Hypothalamus (tissue), 51 donors: ENCODE data around the gene SLITRK4.

Experiments
- DNase-seq, 51 donors: peaks; one replicate each; lab custom pipeline; 2025; lab: John Stamatoyannopoulos, UW

The SLITRK4 gene, protein sequence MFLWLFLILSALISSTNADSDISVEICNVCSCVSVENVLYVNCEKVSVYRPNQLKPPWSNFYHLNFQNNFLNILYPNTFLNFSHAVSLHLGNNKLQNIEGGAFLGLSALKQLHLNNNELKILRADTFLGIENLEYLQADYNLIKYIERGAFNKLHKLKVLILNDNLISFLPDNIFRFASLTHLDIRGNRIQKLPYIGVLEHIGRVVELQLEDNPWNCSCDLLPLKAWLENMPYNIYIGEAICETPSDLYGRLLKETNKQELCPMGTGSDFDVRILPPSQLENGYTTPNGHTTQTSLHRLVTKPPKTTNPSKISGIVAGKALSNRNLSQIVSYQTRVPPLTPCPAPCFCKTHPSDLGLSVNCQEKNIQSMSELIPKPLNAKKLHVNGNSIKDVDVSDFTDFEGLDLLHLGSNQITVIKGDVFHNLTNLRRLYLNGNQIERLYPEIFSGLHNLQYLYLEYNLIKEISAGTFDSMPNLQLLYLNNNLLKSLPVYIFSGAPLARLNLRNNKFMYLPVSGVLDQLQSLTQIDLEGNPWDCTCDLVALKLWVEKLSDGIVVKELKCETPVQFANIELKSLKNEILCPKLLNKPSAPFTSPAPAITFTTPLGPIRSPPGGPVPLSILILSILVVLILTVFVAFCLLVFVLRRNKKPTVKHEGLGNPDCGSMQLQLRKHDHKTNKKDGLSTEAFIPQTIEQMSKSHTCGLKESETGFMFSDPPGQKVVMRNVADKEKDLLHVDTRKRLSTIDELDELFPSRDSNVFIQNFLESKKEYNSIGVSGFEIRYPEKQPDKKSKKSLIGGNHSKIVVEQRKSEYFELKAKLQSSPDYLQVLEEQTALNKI

DNA sequence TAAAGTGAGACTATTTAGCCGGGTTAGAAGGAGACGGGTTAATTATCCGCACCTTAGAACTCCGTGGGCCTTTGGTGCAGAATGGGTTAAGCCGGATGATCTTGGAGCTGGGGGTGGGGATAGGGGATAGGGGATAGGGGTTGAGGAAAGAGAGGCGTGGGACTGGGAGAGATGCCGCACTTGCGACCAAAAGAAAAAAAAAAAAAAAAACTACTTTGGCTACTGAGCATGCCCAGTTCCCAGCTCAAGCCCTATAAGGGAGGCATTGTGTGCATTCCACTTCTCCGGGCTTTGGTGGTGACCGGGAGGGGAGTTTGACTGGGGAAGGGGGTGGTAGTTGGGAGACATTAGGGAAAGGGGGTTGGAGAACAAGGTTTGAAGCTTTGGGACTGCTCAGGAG, at the start of gene SLITRK4:
Gene SLITRK4, minus strand, starts transcription at position 187 of the 400 bp plus-strand sequence. CDS start 4,993 bp downstream, outside the sequence.
- peak in 22 of 51 donors; percentile 0 to 54 (median 4) for DNase-seq

DNA sequence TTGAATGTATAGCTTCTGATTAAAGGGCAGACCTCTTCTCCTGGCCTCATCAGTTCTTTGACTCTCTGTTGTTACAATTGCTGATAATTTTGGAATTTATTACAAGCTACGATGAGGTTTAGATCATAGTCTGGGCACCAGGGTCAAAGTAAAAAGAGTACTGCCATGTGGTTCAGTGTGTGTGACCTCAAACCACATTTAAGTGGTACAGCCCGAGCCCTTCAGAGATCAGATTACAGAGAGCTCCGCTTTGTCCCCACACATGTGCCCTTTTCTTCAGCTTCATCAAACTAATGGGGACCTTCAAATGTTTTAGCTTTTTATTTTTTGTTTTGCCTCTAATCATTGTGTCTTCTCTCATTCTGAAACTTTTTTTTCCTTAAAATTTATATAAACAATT, 47.6 kb upstream of the SLITRK4 start:
- DNase-seq = no peak

DNA sequence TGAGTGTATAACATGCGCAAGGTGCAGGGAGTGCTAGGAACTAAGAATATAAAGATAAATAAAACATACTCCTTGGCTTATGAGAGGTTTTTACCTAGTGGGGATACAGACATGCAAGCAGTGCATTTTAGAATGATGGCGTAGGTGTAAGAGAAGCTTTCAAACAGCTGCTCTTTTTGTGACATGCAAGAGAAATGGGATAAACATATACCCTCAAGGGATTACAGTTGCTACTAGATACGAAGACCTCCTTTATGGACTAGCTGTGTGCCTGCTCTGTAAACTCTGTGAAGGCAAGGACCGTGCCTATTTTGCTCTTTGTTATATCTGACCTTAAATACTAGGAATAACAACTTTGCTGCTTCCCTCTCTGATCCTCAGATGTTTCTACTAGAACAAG, 39.0 kb upstream of the SLITRK4 start:
- no peak for DNase-seq

DNA sequence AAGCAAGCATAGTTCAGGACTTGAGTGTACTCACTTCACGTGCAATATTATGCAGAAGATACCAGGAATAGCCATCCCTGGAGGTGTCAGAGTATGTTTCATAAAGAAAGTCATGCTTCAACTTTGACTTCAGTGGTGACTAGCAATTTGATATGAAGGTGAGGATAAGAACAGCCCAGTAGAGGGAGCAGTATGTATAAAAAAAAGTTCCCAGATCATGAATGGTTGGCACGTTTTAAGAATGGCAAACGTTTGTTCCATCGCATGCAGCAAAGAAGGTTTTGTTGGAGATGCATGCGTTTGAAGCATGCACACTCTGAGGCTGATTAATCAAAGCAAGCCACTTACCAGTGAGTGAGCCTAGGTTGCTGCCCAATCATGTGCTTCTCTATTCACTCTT, 33.5 kb upstream of the SLITRK4 start:
- DNase-seq = peak in 1 of 51 donors; percentile 1

DNA sequence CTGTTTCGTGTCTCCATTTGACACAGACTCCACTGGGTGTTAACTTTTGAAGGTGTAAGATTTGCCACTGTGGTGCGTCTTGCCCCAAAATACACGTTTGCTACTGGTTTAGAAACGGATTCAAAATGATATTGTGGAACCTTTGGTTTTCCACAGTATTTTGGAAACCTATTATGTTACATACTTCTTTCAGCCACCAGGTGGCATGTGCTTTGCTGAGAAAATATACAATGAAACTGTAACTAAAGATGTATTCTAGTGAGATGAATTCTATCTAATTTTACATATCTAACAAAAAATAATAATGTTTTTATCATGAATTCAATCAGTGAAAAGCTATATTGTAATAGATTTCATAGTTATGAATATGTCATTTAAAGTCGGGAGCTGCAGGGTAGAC, 28.4 kb upstream of the SLITRK4 start:
- DNase-seq = peak in 1 of 51 donors; percentile 2

DNA sequence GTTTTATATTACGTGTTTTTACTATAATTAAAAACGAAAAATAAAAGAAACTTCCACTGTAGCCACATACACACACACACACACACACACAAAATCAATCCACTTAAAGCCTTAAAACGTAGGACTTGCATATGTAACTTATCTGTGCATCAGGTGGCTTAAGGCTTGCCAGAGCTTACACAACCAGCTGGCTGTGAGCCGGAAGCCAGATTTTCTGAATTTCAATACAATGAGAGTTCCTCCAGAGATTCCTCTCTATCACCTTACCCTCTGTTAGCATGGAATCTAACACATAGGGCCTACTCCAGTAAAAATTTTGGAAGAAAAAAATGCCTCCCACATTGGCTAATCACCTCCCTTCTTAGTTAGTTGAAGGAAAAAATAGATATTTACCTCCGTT, 27.9 kb upstream of the SLITRK4 start:
- DNase-seq = no peak

DNA sequence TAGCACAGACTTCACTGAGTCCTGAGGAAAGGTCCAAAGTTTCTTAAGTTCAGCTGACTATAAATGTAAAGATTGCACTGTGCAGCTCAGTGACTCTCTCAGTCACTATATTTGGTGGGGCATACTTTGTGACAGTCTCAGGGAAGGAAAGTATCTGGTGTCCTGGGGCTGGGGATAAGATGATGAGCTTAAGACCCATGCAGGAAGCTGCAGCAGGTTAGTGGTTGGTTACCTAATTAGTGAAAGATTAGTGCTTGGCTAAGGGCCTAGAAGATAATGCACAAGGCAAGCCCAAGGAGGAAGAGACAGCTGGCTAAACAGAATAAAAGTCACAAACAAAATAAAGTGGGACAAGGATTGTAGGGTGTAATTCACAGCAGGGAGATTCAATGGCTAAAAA, 25.4 kb upstream of the SLITRK4 start:
- DNase-seq = no peak

DNA sequence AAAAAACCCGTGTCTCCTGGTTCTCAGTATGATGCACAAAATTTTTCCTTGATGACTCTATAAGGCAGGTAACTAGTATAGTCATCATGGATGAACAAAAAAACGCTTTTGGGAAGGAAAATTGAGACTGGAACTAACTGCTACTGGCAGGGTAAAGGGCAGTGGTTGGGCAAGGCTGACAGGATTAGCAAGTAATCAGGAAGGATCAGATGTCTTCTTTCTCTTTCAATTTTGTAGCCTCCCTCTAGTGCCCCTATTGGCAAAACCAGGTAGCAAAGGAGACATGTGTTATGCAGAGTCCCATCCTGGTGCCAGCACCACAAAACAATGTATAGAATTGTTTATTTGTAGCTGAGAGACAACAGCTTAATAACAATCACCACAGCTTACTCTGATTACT, 12.8 kb upstream of the SLITRK4 start:
- DNase-seq = no peak

DNA sequence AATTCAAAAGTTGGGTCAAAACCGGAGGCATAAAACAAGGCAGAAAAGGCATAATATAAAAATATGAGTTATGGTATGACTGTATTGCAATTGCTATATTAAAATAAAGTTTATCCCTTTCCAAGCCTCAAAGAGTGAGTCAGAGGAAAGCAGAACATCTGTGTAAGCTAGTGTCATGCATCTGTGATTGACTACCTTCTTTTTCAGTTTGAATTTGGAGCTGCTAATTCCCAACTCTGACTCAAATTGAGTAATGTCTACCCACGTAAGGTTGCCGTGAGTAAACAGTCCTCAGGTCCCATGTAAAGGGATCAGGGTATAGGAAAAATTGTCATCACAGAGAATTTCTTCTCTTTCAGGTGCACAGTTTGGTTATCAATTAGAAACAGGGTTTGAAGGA, 6.5 kb upstream of the SLITRK4 start:
- no peak for DNase-seq

DNA sequence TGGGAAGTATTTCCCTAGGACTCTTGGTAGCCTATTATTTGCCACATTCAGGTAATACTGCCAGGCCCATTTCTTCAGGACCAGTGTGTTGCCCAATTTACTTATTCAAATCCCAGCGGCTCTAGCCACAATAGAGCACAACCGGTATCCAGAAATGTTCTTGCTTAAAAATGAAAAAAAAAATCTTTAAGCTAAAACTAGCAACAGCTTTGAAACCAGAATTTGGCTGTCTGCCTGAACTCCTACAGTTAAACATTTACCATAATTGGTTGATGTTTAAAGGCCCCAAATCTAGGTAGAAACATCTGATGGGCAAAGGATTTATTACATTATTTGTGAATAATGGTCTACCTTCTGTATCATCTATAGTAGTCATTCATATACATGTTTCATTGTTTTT, 930 bp upstream of the SLITRK4 start:
- DNase-seq = no peak

DNA sequence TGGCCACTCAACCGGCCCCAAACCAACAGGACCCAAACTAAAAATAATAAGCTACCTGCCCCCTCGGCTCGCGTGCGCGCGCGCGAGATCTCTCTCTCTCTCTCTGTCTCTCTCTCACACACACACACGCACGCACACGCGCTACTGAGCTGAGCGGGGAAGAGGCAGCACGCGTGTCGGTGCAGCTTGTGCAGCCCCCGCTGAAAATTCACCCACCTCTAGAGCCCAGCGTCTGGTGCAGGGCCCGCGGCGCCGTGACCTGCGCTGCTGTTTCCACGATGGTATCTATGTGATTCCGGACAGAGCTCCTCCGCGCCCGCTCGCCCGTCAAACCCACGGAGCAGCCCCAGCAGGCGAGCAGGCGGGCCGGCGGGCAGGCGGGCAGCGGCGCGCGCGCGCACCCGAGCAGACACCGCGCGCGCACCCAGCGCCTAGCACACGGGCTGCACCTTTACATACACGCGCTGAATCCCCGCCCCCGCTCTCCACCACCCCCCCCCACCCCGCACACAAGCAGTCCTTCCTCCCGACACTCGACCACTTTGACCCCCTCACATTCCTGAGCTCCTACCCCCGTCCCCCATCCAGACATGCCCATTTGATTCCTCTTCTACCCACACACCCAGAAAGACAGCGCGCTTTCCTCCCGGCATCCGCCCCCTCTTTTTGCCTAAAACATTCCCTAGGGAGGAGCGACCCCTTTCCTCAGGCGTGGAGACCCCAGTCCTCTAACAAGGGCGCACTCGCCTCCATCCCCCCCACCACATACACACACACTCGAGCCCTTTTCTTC, 1.0 kb downstream of the SLITRK4 start:
- DNase-seq = peak in 12 of 51 donors; percentile 0 to 40 (median 5)

DNA sequence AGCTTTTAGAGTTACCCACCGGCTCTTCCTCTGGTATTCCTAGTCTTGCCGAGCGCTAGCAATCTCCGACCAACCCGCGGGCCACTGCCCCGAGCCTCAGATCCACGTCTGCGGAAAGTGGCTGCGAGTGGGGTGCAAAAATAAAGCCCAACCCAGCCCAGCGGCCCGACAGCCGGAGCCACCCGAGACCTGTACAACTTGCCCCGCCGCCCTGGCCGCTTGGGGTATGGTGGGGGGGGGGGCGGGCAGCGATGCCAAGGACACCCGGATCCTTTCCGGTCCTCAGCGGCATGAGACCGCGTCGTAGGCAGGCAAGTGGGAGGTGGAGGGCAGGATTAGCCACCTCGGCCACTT, 1.6 kb downstream of the SLITRK4 start:
- peak in 7 of 51 donors; percentile 0 to 30 (median 7) for DNase-seq

DNA sequence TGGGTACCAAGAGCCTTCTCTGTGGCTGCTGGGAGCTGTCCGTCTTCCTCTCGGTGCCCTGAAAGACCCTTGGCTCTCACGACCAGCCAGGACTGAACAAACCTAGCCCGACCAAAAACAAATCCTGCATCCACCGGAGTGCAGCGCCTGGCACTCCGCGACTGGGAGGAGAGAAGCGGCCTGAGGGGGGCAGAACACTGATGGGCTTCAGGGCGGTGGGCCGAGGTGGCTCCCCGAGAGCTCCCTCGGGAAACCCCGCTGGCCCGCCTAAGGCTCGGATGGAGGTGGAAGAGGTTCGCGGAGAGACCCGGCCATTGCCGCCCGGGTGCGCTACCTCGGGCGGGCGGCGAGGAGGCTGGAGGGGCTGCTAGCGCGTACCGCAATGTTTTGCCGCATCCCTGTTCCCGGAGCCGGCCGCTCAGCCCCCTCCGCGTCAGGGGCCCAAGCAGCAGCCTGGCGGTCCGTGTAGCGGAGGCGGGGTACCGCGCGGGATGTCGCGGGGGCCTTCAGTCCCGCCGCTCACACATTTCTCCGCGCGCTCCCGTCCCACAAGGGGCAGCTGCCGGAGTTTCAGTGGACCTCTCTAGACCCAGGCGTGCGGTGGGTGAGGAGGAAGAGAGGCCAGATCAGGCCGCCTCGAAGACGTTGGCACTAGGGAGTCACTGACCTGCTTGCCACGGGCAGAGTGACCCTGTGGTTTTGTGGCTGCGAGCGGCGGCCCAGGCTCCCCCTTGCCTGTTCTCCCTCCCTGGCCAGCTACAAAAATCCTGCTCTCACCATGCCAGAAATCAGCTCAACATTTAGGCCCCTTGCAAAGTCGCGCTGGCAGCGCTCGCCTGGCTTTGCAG, 2.2 kb downstream of the SLITRK4 start:
- peak in 10 of 51 donors; percentile 0 to 30 (median 5) for DNase-seq

DNA sequence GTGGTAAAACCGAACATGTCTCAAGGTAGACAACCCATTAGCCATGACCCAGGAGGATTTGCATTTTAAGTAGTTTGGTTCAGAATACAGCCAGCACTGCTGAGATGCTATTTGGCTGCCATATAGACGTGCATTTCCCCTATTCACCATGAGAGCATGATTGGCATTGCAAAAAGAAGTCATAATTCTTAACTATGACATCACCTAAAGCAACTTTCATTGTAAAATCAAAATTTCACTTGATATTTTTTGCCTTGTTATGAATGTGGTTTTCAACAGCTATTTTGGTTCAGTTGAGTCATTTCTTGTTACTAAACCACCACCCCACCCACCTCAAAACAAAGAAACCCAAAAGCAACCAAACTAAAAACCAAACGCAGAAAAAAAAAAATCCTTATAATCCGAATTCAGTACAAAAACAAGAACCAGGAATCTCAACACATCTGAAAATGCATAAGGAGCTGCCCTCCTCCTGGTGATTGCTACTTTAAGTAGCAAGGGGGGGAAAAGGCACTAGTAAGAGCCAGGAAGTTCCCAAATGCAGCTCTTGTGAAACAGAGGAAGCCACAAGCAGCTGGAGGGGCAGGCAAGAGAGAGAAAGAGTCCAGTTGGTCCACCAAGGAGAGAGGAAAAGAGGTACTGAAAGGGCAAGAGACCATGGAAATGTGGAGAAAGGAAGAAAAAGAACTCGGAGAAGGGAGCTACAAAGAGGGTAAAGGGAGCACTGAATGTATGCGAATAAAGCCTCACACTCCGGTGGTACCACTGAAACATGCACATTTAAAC, 3.1 kb downstream of the SLITRK4 start:
- no peak for DNase-seq

DNA sequence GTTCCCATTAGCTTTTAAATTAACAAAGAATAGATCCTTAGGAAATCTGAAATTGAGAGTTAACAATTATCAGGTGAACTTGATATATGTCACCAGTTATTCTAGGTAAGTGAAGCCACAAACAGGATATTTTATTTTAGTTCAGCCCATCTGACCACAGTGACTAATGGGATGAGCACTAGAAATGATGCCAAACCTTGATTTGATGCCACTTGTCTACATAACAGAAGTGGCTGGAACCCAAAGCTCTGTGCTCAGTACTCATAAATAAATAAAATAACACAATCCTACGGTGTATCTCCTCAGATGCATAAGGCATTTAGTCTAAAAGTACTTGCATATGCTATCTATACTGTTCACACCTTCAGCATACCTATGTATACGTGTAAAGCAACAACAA, 12.2 kb downstream of the SLITRK4 start:
- DNase-seq = no peak

DNA sequence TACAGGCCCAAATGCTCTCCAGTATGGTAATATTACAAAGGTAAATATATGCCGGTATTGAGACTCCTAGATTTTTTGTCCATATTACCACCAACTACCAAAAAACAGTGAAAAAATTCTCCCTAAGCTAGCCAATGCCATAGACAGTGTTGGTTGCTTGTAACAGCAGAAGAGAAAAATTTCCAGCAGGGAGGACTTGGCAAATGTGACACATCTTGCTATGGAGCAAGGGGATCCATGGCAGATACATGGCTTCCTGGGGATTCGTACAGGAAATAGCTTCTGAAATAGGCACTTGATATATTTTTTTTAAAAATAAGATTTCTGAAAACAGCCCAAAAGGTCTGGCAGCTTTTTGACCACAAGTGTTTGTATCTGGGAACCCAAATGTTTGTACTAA, 14.6 kb downstream of the SLITRK4 start:
- no peak for DNase-seq

DNA sequence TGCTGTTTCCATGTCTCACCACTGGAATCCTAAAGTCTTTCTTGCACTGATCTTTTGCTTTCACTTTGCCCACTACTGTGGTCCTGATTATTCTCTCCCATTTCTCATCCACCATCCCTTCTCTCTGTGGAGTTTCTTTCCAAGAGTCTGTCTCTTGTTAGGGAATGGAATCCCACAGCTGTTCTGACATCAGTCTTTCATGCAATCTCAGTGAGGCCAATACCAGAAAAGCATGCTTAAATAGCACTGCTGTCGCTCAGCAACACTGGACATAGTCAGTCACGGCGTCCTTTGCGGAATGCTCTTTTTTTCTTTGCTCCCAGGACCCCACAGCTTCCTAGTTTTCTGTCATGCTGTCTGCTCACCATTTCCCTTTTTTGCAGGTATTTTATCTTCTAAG, 20.1 kb downstream of the SLITRK4 start:
- DNase-seq = no peak

DNA sequence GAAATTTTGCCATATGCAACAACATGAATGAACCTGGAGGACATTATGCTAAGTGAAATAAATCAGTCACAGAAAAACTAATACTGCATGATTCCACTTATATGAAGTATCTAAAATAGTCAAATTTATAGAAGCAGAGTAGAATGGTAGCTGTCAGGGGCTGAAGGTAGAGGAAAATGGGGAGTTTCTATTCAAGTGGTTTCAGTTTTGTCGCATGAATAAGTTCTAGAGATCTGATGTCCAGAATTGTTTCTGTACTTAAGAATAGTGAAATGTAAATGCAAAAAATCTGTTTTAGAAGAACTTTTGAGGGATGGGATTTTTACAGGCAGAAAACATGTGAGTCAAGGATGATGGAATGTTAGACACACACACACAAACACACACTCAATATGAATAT, 34.1 kb downstream of the SLITRK4 start:
- no peak for DNase-seq

DNA sequence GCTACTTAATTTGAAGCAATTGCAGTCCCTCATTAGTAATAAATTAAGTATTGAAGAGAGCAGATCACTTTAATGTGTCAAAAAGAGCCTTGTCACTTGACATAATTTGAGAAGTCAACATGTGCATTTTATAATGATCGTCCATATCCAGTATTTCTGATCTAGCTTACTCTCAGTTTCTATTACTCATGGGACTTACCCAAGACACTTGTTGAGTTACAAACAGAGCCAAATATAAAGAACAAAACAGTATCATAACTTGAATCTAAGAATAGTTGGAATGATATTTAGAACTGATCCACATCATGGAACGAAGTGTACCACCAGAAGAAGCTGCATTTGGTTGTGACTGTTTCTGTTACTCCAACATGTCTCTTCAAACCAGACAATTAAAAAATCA, 54.7 kb downstream of the SLITRK4 start:
- no peak for DNase-seq
